GM18868 (cell line): ENCODE results near the gene LDLRAD2.
"Not testable (repeated sequence)": the region's sequence is repeated elsewhere in the genome, so short reads cannot be mapped to it uniquely, and the experiment has no call there.

Source experiments
- ATAC-seq: cut with Tn5 transposase; IDR thresholded peaks from one replicate; pipeline ENCODE4 v1.9.1; 2021; ENCODE audit warnings: mild to moderate bottlenecking, moderate library complexity; ENCODE audit not compliant: unreplicated experiment

The LDLRAD2 gene

DNA sequence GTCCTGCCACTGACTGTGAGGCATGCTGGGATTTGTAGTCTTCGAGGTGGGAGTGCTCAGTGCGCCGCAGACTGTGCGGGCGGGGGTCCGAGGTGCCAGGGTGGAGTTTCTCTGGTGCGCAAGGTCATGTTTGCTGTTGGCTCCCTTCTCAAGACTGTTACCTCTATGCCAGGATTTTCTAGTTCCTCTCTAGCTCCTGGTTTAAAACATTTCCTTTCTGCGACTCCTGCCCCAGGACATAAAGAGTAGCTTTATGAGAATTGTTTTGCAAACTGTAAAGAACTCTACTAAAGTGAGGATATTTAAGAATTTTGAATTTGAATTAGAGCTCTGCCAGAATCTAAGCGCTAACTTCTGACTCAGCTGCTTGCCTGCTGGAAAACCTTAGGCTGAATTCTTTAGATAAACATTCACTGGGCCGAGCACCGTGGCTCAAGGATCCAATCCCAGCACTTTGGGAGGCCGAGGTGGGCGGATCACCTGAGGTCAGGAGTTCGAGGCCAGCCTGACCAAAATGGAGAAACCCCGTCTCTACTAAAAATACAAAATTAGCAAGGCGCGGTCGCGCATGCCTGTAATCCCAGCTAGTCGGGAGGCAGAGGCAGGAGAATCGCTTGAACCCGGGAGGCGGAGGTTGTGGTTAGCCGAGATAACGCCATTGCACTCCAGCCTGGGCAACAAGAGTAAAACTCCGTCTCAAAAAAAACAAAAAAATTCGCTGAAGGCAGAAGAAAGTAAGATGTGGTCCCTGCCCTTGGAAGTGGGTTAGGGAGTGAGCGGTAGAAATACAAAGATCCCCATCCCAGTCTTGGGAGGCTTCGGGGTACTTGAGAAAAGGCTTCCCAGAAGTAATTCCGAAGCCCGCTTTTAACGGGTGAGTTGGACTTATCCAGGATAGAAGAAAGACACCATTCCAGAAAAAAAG is 28.1 kb upstream of the LDLRAD2 start:
- ATAC-seq, result no peak

- not testable (repeated sequence) for ATAC-seq
Measured at GRCh38 chr1:21785764-21786163, 26.3 kb upstream of the LDLRAD2 start.

DNA sequence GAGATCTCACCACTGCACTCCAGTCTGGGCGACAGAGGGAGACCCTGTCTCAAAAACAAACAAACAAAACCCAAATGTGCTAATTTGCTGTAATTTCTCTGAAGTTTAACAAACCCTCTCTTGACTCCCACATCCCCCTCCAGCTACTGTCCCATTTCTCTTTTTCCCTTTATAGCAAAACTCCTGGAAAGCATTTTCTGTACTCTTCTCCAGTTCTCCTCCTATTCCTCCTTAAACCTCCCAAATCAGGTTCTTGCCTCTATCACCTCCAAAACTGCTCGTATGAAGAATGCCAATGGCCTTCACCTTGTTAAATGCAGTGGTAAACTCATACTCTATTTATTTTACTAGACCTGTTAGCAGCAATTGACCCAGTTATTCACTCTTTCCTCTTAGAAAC is 25.4 kb upstream of the LDLRAD2 start:
- no peak for ATAC-seq

GRCh38 chr1:21793104-21793503 is 19.0 kb upstream of the LDLRAD2 start:
- no peak for ATAC-seq

- no peak for ATAC-seq
Measured at GRCh38 chr1:21794656-21795055, 17.4 kb upstream of the LDLRAD2 start.

- no peak for ATAC-seq
Measured at GRCh38 chr1:21795075-21795474, 17.0 kb upstream of the LDLRAD2 start.

- ATAC-seq, result no peak
Measured at GRCh38 chr1:21799730-21800129, 12.3 kb upstream of the LDLRAD2 start.

GRCh38 chr1:21801100-21801499 is 11.0 kb upstream of the LDLRAD2 start:
- ATAC-seq, result no peak

DNA sequence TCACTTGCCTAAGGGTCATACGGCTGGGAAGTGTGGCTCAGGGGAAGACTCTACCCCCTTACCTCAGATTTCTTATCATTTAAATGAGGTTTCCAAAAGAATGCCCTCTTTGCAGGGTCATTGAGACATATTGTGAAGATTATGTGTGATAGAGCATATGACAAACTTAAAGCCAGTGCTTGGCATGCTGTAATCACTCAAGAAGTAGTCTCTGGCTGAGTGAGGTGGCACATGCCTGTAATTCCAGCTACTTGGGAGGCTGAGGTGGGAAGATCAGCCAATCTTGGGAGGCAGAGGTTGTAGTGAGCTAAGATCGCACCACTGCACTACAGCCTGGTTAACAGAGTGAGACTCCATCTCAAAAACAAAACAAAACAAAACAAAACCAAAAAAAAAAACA is 7.5 kb upstream of the LDLRAD2 start:
- no peak for ATAC-seq

DNA sequence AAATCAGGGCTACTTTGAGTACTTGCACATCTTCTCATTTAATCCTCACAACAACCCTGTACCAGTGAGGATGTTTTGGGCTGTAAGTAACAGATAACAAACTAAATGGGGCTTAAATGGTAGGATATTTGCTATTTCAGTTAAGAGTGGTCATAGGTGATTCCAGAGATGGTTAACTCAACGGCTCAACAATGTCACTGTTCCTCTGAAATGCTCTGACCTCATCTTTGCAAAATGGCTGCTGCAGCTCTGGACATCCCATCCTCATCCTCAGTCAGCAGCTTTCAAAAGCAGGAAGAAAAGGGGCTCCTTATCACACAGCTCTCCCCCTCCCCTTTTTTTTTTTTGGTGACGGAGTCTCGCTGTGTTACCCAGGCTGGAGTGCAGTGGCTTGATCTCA is 1.5 kb downstream of the LDLRAD2 start:
- ATAC-seq, result no peak

DNA sequence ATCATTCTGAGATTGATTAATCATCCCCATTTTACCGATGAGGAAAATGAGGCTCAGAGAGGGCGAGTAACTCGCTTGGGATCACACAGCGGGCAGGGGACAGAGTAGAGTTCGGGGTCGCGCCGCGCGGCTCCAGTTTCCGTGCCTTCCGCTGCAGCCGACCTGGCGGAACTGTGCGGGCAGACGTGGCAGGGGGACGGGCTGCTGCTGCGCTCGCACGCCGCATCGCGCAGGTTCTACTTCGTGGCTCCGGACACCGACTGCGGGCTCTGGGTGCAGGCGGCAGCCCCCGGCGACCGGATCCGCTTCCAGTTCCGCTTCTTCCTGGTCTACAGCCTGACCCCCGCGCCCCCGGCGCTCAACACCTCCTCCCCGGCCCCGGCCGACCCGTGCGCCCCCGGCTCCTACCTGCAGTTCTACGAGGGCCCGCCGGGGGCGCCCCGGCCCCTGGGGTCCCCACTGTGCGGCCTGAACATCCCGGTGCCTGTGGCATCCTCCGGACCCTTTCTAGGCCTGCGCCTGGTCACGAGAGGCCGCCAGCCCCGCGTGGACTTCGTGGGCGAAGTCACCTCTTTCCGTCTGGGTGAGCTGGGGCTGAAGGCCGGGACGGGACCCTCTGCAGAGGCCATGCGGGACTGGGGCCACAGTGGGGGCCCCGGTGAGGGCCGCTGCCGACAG is 2.3 kb downstream of the LDLRAD2 start:
- ATAC-seq, result no peak

- no peak for ATAC-seq
Measured at GRCh38 chr1:21814981-21815582, 3.0 kb downstream of the LDLRAD2 start.

DNA sequence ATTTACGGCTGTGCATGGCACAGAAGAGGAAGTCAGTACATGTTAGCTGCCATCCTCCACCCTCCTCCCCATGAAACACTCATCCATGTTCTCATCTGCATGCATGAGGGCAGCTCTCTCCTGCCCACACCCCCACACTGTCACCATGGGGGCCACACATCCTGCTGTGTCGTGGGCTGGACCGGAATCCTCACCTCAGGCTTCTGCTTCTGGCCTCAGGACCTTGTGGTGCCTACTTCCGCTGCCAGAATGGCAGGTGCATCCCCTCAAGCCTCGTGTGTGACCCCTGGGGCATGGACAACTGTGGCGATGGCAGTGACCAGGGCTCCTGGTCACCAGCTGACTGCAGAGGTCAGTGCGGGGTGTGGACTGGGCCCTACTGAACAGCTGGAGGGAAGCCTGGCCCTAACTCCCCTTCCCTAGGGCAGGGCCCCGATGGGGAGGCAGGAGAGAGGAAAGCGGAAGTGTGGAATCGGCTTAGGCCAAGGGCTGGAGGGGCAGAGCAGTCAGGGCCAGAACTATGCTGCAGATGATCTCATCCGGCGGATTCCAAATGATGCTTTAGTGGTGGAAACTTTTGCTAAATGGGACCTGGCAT is 3.8 kb downstream of the LDLRAD2 start:
- ATAC-seq, result no peak

DNA sequence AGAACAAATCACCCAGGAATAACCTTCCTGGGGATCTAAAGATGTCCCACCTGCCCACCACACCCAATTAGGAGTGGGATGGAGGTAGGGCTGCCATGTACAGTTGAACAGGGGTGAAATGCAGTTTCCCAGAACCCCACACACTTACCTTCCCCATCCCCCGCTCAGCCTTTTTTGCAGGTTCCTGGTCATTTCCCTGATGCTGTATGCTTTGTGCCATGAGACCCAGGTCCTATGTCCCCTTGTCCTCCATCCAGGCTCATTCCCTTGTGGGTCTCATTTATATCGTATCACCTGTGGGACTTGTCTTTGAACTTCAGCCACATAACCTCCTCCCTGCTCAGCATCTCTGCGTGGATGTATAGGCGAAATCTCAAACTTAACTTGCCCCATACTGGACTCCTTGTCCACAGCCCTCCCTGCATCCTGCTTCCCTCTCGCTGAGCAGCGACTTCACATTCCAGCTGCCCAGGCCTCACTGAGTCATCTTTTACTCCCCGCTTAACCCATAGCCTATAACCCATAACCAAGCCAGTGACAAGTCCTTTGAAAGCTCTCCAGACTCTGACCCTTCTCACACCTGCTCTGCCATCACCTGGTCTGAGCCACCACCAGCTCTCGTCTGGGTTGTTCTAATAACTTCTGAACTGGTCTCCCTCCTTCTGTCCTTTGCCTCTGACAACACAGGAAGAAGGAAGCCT is 4.7 kb downstream of the LDLRAD2 start:
- no peak for ATAC-seq

DNA sequence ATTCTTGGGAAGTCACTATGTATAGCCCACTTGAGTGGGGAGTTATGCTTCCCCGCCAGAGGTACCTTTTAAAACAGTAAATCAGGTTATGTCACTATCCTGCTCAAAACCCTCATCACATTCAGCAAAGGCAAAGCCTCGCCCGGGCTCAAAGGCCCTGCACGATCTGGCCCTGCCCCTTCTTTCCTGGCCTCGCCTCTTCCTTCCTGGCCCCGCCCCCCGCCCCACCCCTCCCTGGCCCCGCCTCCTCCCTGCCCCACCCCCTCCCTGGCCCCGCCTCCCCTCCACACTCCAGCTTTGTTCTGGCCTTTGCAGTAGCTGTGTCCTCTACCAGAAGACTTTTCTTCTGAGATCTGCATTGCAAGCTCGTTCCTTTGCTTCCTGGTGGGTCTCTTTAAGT is 6.6 kb downstream of the LDLRAD2 start:
- no peak for ATAC-seq

DNA sequence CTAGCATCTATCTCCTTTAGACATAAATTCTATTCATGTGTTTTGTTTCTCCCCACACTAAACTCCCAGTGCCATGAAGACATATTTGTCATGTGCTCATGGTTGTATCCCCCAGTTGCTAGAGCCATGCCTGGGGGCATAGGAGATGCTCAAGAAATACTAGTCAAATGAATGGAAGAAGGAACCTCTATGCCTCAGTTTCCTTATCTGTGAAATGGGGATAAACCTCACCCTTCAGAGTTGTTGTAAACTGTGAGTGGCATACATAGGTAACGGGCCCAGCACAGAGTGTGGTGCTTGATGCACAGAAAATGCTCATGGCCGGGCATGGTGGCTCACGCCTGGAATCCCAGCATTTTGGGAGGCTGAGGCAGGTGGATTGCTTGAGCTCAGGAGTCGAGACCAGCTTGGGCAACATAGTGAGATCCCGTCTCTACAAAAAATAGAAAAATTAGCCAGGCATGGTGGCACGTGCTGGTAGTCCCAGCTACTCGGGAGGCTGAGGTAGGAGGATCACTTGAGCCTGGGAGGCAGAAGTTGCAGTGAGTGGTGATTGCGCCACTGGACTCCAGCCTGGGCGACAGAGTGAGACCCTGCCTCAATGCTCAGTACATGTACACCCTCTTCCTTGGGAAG is 8.7 kb downstream of the LDLRAD2 start:
- no peak for ATAC-seq

GRCh38 chr1:21821385-21822019 is 9.4 kb downstream of the LDLRAD2 start:
- no peak for ATAC-seq

- ATAC-seq, result no peak
Measured at GRCh38 chr1:21822349-21822748, 10.3 kb downstream of the LDLRAD2 start.

GRCh38 chr1:21823206-21823979 is 11.3 kb downstream of the LDLRAD2 start:
- no peak for ATAC-seq
